ENCODE results near the gene MEDAG.

GRCh38 chr13:30864433-30865122 lies 41.5 kb upstream of the MEDAG start:
- TF ChIP-seq CTCF (optimal IDR thresholded peaks at IDR 0.05 in 1 of 3, IDR thresholded peaks at IDR 0.05 in 1 of 3, conservative IDR thresholded peaks at IDR 0.05 in 1 of 3; ENCODE audit: extremely low read depth in 1 of 3, insufficient read depth in 2 of 3, low read length in 3 of 3) (no peak), EZH2 (IDR thresholded peaks at IDR 0.05; ENCODE audit: low read length) (no peak)
